ENCODE results near the gene PAQR6.
"Not testable (repeated sequence)": the region's sequence is repeated elsewhere in the genome, so short reads cannot be mapped to it uniquely, and the experiment has no call there.

PAQR6 gene

DNA sequence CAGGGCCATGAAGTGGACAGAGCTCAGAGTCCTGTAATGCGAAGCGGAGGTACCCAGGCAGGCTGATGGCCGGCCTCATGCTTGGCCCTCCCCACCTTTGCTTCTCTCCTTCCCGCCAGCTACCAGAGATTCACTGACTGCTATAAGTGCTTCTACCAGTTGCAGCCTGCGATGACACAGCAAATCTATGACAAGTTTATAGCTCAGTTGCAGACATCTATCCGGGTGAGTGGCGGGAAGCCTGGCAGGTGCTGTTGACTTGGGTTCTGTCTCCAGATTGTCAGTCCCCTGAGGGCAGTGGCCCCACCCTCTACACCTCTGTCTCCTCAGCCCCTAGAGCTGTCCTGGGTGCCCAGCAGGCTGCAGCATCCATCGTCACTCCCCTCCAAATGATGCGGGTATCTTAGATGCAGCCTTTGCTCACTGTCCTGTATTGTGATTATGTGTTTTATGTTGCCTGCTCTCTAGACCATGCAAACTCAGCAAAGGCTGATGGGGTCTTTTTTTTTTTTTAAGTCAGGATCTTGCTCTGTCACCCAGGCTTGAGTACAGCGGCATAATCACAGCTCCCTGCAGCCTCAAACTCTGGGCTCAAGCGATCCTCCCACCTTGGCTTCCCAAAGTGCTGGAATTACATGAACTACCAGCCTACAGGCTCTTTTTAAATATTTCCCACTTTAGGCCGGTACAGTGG is 15.5 kb downstream of the PAQR6 start:
- DNase-seq (ENCODE audit: low read depth) = no peak

DNA sequence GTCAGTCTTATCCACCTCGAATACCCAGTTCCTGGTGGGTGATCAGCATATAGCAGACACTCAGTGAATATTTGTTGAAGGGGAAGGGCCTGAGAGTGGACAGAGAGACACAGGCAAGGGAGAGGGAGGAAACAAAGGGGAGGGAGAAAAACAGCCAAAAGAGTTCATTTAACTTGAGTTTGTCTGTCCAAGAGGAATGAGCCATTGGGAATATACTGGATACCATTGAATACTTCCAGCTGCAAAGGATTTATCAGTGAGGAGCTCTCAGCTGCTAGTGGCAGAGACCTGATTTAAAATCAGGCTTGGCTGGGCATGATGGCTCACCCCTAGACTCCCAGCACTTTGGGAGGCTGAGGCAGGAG is 17.4 kb downstream of the PAQR6 start:
- DNase-seq (ENCODE audit: low read depth) = no peak

DNA sequence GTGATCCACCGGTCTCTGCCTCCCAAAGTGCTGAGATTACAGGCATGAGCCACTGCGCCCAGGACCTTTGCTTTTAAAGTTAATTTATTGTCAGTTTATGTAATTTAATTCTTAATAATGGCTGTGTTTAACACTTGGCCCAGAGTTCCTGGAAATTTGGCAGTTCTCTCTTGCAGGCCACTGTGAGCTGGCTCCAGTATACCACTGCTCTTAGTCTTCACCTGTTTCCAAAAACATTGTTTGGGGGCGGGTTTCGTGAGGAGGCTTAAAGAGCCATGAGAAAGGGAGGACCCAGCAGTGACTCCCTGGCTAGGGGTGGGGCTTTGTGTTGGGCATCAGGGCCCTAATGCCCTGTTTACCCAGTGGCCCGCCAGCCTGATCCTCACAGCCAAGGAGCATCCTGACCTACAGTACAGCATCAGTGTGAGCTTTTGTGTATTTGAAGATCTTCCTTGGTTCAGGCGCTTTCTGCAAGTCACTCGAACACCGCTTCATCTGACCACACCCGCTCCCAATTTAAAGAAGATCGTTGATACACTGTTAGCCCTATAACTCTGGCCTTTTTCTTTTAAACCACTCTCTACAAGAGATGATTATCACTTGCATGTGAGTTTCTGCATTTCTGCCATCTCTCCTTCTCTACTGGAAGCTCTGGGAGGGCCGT is 17.9 kb downstream of the PAQR6 start:
- DNase-seq (ENCODE audit: low read depth) = no peak

GRCh38 chr1:156228501-156228900 is 19.4 kb downstream of the PAQR6 start:
- DNase-seq (ENCODE audit: low read depth) = no peak

DNA sequence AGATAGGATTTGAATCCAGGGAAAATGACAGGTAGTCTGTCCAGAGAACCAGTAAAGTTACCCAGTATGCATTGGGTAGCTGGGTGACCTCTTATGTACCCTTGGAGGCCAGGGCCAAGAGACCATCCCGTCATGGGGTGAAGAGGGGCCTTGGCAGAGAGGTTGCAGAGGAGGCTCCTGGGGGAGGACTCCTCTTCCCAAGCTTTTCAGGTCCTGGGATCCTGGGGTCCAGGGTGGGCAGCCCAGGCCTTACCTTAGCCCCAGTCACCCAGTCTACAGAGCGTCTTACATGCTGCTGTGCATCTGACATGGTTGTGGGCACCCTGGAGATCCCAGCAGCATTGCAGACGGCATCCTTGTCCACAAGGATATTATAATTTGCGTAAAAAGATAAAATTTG is 21.1 kb downstream of the PAQR6 start:
- no peak for DNase-seq (ENCODE audit: low read depth)

GRCh38 chr1:156226116-156226538 is 21.7 kb downstream of the PAQR6 start:
- DNase-seq (ENCODE audit: low read depth) = no peak

DNA sequence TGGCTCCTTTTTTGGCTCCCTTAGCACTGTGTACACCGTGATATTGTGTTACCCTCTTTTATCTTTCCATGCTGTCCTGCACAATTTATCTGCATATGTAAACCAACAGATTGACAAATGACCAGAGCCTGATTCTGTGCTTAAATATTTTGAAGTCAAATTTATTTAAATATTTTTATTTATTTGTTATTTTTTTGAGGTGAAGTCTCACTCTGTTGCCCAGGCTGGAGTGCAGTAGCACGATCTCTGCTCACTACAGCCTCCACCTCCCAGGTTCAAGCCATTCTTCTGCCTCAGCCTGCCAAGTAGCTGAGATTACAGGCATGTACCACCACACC is 22.2 kb downstream of the PAQR6 start:
- no peak for DNase-seq (ENCODE audit: low read depth)

DNA sequence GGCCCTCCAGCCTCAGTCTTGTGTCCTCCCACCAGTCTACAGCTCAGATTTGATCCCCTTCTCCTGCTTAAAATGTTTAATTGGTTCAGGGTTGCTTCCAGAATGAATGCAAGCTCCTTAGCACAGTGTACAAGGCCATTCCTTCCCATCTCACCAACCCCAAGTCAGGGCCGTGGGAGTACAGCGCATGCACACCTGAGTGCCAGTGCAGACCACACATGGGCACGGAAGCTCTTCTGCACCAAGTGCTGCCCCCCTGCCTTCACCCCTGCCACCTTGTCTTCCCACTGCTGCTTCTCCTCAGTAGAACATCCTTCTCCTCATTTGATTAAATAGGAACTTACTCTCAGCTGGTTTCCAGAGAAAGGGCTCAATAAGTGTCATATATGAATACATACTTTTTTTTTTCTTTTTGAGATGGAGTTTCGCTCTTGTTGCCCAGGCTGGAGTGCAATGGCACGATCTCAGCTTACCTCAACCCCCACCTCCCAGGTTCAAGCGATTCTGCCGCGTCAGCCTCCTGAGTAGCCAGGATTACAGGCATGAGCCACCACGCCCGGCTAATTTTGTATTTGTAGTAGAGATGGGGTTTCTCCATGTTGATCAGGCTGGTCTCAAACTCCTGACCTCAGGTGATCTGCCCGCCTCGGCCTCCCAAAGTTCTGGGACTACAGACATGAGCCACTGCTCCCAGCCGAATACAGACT is 25.7 kb downstream of the PAQR6 start:
- no peak for DNase-seq (ENCODE audit: low read depth)

GRCh38 chr1:156220226-156220625 is 27.6 kb downstream of the PAQR6 start:
- no peak for DNase-seq (ENCODE audit: low read depth)

- DNase-seq (ENCODE audit: low read depth) = no peak
Observed at GRCh38 chr1:156217871-156218270, 30.0 kb downstream of the PAQR6 start.

GRCh38 chr1:156216361-156217086 is 31.3 kb downstream of the PAQR6 start:
- DNase-seq (ENCODE audit: low read depth) = not testable (repeated sequence)

DNA sequence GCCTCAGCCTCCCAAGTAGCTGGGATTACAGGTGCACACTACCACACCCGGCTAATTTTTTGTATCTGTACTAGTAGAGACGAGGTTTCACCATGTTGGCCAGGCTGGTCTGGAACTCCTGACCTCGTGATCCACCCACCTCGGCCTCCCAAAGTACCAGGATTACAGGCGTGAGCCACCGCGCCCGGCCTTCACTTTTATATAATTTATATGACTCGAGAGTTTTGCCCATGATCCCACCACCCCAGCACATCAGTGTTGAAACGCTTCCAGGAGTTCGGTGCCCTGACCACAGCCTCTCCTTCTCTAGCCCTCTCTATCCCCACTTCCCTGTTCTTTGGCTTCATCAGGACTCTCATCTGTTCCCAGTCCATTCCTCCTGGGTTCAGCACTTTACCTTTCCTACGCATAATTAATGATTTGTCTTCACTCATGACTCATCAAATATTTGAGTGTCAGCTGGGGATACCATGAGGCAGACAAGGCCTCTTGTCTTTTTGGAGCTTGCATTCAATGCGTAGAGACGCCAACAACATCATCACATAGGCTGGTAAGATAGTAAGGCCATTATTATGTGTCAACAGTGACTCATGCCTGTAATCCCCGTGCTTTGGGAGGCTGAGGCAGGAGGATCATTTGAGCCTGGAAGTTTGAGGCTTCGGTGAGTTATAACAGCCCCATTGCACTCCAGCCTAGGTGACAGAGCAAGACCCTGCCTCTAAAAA is 33.7 kb downstream of the PAQR6 start:
- no peak for DNase-seq (ENCODE audit: low read depth)

DNA sequence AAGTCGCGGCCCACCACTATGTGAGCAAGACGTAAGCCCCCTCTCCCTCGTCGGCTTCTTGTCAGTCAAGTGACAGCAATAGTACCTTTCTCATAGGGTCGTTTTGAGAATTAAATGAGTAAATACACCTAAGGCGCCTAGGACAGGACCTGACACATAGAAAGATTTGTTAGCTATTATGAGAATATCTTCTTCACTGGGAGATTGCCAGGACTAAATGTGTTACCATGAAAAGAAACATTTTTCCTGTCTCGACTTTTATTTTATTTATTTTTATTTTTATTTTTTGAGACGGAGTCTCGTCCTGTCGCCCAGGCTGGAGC is 34.3 kb downstream of the PAQR6 start:
- no peak for DNase-seq (ENCODE audit: low read depth)

- DNase-seq (ENCODE audit: low read depth) = peak; percentile 95
Observed at GRCh38 chr1:156212833-156213643, 34.8 kb downstream of the PAQR6 start, which contains the start of gene PMF1. PMF1 (plus strand) TSS chr1:156213007; CDS start chr1:156213016, 9 bp downstream.

GRCh38 chr1:156212130-156212529 is 35.7 kb downstream of the PAQR6 start:
- DNase-seq (ENCODE audit: low read depth) = no peak

DNA sequence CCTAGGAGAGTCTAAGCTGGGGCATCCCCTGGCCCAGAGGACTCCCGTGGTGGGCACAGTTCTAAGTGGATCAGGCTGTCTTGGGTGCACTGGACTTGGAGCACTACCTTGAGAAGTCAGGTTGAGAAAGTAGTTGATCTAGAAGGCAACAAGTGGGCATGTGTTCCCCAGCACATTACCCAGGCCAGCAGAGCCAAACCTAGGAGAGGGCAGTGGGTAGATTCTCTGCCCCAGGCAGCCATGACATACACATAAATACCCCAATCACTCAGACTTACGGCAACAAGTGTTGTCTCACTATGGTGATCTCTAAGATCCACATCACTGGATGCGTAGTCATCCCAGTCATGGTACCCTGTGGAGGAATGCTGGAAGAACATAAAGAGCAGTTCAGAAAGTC is 36.6 kb downstream of the PAQR6 start:
- no peak for DNase-seq (ENCODE audit: low read depth)

- no peak for DNase-seq (ENCODE audit: low read depth)
Observed at GRCh38 chr1:156204686-156205085, 43.2 kb downstream of the PAQR6 start.

DNA sequence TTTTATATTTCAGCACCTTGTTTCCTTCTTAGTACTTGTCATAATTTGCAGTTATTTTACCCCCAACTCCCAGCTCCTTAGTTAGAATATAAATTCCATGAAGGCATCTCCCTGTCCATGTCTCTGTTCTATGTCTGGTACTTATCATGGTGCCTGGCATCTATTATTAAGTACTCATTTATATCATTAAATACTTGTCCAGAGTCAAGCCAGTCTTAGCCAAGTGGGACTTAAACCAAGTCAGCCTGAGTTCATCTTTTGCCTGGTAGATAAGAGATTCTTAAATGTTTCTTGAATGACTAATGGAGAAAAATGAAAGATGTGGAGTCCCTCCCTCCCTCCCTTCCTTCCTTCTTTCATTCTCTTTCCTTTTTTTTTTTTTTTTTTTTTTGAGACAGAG is 44.5 kb downstream of the PAQR6 start:
- DNase-seq (ENCODE audit: low read depth) = no peak

DNA sequence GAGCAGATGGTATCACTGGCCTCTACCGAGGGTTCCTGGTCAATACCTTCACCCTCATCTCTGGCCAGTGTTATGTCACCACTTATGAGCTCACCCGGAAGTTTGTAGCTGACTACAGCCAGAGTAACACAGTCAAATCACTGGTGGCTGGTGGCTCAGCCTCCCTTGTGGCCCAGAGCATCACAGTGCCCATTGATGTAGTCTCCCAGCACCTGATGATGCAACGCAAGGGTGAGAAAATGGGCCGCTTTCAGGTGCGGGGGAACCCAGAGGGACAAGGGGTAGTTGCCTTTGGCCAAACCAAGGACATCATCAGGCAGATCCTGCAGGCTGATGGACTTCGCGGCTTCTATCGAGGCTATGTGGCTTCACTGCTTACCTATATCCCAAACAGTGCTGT is 47.8 kb downstream of the PAQR6 start:
- no peak for DNase-seq (ENCODE audit: low read depth)

DNA sequence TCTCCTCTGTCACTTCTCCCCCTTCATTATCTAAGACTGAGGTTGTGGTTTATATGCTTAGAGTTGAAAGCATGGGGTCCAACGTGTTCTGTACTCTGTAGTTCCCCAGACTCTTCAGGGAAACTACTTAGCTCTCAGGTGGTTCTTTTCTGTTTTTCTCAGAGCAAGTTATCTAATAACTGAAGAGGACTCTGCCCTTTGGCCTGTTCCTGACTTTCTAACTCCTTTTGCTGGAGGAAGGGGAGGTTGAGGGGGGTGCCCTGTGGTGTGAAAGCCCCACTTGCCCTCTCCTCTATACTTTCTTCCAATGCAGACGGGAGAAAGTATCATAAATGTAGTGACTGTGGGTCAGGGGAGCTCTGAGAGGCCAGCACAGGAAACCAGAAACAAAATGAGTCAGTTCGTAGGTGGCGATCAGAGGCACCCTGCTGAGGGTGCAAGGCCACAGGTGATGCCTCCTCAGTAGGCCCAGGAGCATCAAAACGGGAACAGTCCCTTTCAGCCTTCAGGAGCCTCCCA is 49.0 kb downstream of the PAQR6 start:
- no peak for DNase-seq (ENCODE audit: low read depth)

DNA sequence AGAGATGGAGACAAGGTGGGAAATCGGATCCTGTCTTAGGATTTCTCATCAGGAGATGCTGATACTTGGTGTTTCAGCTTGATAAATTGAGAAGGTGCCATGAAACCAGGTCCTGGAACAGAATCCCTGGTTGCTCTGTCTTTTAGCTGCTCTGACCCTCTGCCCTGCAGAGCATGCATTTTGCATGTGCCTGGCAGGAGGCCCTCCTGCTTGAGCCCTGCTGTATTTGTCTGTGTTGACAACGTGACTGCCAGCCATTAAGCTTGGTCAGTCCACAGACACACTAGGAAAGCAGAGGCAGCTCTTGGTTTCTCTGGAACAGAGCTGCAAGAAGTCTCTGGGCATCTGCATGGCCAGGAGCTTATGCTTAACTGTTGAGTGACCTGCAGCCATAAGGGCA is 51.4 kb downstream of the PAQR6 start:
- no peak for DNase-seq (ENCODE audit: low read depth)
